T-helper 2 cell treated with Interferon-gamma antibody and Interleukin-4, amounts not matched to agents 5 μg/mL and 100 μg/mL, for 36 hours (primary cell): ENCODE measurements around the gene PPP2R3B.
A peak's percentile ranks its signal among the peaks of the same experiment; 100 is the strongest.
"Not testable (repeated sequence)": the region's sequence is repeated elsewhere in the genome, so short reads cannot be mapped to it uniquely, and the experiment has no call there.

Experiments used
- DNase-seq: peaks from one replicate; pipeline ENCODE4 v3.0.0; 2021; ENCODE audit warnings: low spot score
- H3K27ac Mint-ChIP-seq: one replicate; pipeline ENCODE4 v1.8.0; 2021; ENCODE audit warnings: mild to moderate bottlenecking, mixed read lengths
- H3K27me3 Mint-ChIP-seq: one replicate; pipeline ENCODE4 v1.8.0; 2021; ENCODE audit warnings: low read depth, mixed read lengths
- H3K36me3 Mint-ChIP-seq: one replicate; pipeline ENCODE4 v1.8.0; 2021; ENCODE audit warnings: low read depth, mixed read lengths
- H3K4me1 Mint-ChIP-seq: one replicate; pipeline ENCODE4 v1.8.0; 2021; ENCODE audit warnings: low read depth, mixed read lengths
- H3K4me3 Mint-ChIP-seq: one replicate; pipeline ENCODE4 v1.8.0; 2022; ENCODE audit warnings: mild to moderate bottlenecking, moderate library complexity, mixed read lengths
- H3K9me3 Mint-ChIP-seq: one replicate; pipeline ENCODE4 v1.8.0; 2021; ENCODE audit warnings: mixed read lengths

The PPP2R3B gene, protein sequence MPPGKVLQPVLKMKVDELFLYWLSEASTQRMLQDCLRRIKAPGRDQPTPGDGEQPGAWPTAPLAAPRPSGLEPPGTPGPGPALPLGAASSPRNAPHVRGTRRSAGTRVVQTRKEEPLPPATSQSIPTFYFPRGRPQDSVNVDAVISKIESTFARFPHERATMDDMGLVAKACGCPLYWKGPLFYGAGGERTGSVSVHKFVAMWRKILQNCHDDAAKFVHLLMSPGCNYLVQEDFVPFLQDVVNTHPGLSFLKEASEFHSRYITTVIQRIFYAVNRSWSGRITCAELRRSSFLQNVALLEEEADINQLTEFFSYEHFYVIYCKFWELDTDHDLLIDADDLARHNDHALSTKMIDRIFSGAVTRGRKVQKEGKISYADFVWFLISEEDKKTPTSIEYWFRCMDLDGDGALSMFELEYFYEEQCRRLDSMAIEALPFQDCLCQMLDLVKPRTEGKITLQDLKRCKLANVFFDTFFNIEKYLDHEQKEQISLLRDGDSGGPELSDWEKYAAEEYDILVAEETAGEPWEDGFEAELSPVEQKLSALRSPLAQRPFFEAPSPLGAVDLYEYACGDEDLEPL

DNA sequence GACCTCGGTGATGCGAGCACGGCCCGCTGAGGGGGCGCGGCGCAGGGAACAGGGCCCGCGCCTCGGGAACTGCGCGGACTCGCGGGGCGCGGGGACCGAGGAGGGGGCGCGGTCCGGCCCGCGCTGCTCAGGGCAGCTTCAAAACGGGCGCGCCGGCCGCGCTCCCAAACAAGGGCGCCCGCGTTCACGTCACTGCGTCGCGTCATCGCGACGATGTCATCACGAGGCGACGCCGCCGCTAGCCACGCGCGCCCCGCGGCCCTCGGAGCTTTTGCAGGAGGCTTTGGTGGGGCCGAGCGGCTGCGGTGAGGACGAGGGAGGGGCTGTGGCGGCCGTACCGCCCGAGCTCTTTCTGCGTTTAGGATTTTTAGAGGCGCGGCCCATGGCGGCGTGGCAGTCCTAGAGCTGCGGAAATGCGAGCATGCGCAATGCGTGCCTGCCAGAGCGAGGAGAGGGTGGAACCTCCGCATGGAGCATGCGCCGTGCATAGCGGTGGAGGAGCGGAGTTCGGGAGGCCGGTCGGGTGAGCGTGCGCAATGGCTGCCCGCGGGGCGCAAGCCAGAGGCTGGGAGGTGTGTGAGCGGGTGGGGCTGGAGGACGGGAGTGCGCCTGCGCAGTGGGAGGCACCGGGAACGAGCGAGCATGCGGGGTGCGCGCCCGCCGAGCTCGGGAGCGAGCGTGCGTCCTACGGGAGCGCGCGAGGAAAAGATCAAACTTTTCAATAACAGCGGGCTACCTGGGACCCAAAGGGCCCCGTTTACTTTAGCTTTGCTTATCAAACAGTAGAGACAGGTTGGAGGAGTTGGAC is at the start of gene PPP2R3B:
Gene PPP2R3B, minus strand, starts transcription at position 140 of the 808 bp plus-strand sequence. CDS start 216 bp downstream, outside the sequence.
- Mint-ChIP-seq H3K9me3 (no peaks in the 10 kb centered on the region), H3K4me1 (peaks cover 8% of the 10 kb centered on the region), H3K27ac (peak within 1 kb of the TSS; percentile 100), H3K36me3 (peaks cover 6% of the 10 kb centered on the region), H3K27me3 (peaks cover 4% of the 10 kb centered on the region), H3K4me3 (peak within 1 kb of the TSS; percentile 93)
- peak; percentile 99 for DNase-seq

- Mint-ChIP-seq H3K4me1 (peaks cover 3% of the 10 kb centered on the region), H3K4me3 (no peak overlapping the region), H3K27ac (no peak overlapping the region), H3K27me3 (peaks cover 3% of the 10 kb centered on the region), H3K9me3 (peaks cover 27% of the 10 kb centered on the region), H3K36me3 (peaks cover 8% of the 10 kb centered on the region)
- DNase-seq: no peak
Measured at GRCh38 chrX:435536-436122, 48.9 kb upstream of the PPP2R3B start.

GRCh38 chrX:434946-435345 is 48.2 kb upstream of the PPP2R3B start:
- DNase-seq: no peak
- peaks cover 6% of the 10 kb centered on the region for H3K36me3 Mint-ChIP-seq
- peaks cover 3% of the 10 kb centered on the region for H3K27me3 Mint-ChIP-seq
- no peak overlapping the region for H3K27ac Mint-ChIP-seq
- no peak overlapping the region for H3K4me3 Mint-ChIP-seq
- H3K4me1 Mint-ChIP-seq: peaks cover 3% of the 10 kb centered on the region
- peaks cover 20% of the 10 kb centered on the region for H3K9me3 Mint-ChIP-seq

GRCh38 chrX:433771-434170 is 47.1 kb upstream of the PPP2R3B start:
- DNase-seq: no peak
- peaks cover 3% of the 10 kb centered on the region for H3K4me1 Mint-ChIP-seq
- no peak overlapping the region for H3K4me3 Mint-ChIP-seq
- peaks cover 2% of the 10 kb centered on the region for H3K36me3 Mint-ChIP-seq
- peaks cover 14% of the 10 kb centered on the region for H3K9me3 Mint-ChIP-seq
- no peak overlapping the region for H3K27ac Mint-ChIP-seq
- peaks cover 6% of the 10 kb centered on the region for H3K27me3 Mint-ChIP-seq

DNA sequence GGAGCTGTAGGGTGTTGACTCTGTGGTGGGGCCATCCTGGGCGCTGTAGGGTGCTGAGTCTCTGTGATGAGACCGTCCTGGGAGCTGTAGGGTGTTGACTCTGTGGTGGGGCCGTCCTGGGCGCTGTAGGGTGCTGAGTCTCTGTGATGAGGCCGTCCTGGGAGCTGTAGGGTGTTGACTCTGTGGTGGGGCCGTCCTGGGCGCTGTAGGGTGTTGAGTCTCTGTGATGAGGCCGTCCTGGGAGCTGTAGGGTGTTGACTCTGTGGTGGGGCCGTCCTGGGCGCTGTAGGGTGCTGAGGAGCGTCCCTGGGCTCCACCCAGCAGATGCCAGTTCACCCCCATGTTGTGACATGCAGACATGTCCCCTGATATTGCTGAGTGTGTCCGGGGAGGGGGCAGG is 46.0 kb upstream of the PPP2R3B start:
- H3K4me1 Mint-ChIP-seq, H3K36me3 Mint-ChIP-seq, H3K4me3 Mint-ChIP-seq, H3K27ac Mint-ChIP-seq, DNase-seq: not testable (repeated sequence)
- peaks cover 12% of the 10 kb centered on the region for H3K27me3 Mint-ChIP-seq
- H3K9me3 Mint-ChIP-seq: peaks cover 14% of the 10 kb centered on the region

GRCh38 chrX:431492-432111 is 44.9 kb upstream of the PPP2R3B start:
- H3K4me3 Mint-ChIP-seq: no peak overlapping the region
- no peak overlapping the region for H3K27ac Mint-ChIP-seq

GRCh38 chrX:431056-431455 is 44.3 kb upstream of the PPP2R3B start:
- Mint-ChIP-seq H3K27ac (no peak overlapping the region), H3K4me3 (no peak overlapping the region), H3K4me1 (peaks cover 3% of the 10 kb centered on the region), H3K27me3 (peaks cover 13% of the 10 kb centered on the region), H3K9me3 (peaks cover 5% of the 10 kb centered on the region), H3K36me3 (no peaks in the 10 kb centered on the region)
- no peak for DNase-seq

More at GRCh38 chrX:431492-432111, 44.9 kb upstream of the PPP2R3B start:
- no peak for DNase-seq
- Mint-ChIP-seq H3K36me3 (no peaks in the 10 kb centered on the region), H3K4me1 (peaks cover 3% of the 10 kb centered on the region), H3K27me3 (peaks cover 13% of the 10 kb centered on the region), H3K9me3 (peaks cover 9% of the 10 kb centered on the region)

- Mint-ChIP-seq H3K27me3 (peaks cover 13% of the 10 kb centered on the region), H3K4me1 (peaks cover 3% of the 10 kb centered on the region), H3K27ac (no peak overlapping the region), H3K9me3 (no peaks in the 10 kb centered on the region), H3K36me3 (no peaks in the 10 kb centered on the region), H3K4me3 (no peak overlapping the region)
- DNase-seq: no peak
Measured at GRCh38 chrX:429266-429825, 42.6 kb upstream of the PPP2R3B start.

DNA sequence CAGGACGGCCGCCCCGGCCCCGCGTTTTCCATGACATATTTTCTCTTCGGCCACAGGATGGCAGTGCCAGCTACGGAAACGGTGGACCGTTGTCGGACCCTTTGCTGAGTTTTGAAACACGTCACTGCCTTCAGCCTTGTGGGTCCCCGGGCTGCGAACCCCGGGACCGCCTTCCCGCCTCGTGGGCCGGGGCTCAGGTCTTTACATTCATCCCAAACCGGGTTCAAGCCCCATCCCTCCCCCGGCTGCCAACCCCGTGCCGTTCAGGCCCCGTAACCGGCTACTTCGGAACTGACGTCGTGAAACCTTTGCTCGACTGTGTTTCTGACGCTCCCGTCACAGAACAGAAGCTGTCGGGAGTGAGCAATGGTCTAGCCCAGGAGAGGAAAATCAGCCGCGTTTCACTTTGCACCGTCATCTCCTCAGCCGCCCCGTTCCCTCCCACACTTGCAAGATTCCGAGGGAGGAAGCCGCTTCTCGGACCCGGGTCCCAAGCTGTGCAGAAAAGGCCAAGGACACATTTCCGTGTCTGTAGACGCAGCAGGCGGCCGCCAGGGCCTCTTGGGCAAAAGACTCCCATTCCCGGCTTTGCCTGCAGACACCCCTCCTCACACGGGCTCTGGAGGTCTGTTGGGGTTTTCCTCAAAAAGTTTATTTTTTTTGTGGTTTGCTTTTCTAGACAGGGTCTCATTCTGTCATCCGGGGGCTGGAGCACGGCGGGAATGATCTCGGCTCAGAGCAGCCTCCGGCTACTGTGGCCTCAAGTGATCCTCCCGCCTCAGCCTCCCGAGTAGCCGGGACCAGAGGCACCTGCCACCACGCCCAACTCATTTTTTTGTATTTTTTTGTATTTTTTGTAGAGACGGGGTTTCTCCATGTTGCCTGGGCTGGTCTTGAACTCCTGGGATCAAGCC is 41.4 kb upstream of the PPP2R3B start:
- H3K9me3 Mint-ChIP-seq: no peaks in the 10 kb centered on the region
- H3K27ac Mint-ChIP-seq: no peak overlapping the region
- H3K36me3 Mint-ChIP-seq: no peaks in the 10 kb centered on the region
- no peak for DNase-seq
- peaks cover 13% of the 10 kb centered on the region for H3K27me3 Mint-ChIP-seq
- H3K4me1 Mint-ChIP-seq: peaks cover 3% of the 10 kb centered on the region
- peak overlapping the region; percentile 67 for H3K4me3 Mint-ChIP-seq

- Mint-ChIP-seq H3K36me3 (no peaks in the 10 kb centered on the region), H3K4me1 (peaks cover 3% of the 10 kb centered on the region), H3K4me3 (peak overlapping the region; percentile 9), H3K9me3 (no peaks in the 10 kb centered on the region), H3K27ac (no peak overlapping the region), H3K27me3 (peaks cover 13% of the 10 kb centered on the region)
- DNase-seq: no peak
Measured at GRCh38 chrX:426881-427280, 40.2 kb upstream of the PPP2R3B start.

GRCh38 chrX:425056-425455 is 38.3 kb upstream of the PPP2R3B start:
- Mint-ChIP-seq H3K36me3 (no peaks in the 10 kb centered on the region), H3K27me3 (peaks cover 13% of the 10 kb centered on the region), H3K4me3 (no peak overlapping the region), H3K27ac (no peak overlapping the region), H3K4me1 (peaks cover 3% of the 10 kb centered on the region), H3K9me3 (no peaks in the 10 kb centered on the region)
- DNase-seq: no peak

DNA sequence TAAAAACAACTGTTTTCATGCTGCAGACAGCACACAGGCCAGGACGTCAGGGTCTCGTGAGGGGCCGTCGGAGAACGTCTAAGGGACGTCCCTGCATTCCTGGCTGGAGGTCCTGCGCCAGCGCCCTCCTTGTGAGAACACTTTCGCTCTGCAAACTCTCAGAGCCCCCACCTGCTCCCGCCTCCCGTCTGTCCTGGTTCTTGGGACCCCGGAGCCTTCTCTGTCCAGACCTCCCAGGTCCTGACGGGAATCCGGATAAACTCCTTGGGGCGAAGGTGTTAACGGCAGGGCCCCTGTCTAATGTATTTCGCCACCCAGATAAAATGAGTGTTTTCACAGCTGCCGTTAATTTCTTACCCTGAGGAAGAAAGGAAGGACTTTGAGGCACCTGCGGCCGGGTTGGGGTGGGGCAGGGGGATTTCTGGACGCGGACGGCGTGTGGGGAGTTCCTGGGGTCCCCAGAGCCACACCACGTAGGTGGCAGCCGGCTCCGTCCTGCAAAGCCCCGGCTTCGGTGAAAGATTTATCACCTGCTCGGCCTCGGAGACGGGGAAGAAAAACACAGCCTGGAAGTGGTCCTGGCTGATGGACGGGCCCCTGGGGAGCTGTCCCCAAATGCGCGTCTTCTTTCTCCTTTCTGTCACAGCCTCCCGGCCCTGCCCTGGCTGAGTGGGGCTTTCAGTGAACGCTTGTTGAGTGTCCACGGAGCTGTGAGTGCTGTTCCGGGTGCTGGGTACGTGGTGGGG is 35.1 kb upstream of the PPP2R3B start:
- Mint-ChIP-seq H3K9me3 (no peaks in the 10 kb centered on the region), H3K4me3 (no peak overlapping the region)
- DNase-seq: no peak

More for the DNA sequence above, 35.1 kb upstream of the PPP2R3B start:
- Mint-ChIP-seq H3K36me3 (no peaks in the 10 kb centered on the region), H3K27me3 (peaks cover under 1% of the 10 kb centered on the region), H3K4me1 (no peaks in the 10 kb centered on the region), H3K27ac (no peak overlapping the region)
